AG10803 (cell line): ENCODE results near the gene PDK1.

ENCODE experiments used
- DNase-seq: peaks from one replicate; pipeline ENCODE4 v3.0.0; 2010; ENCODE audit warnings: low read depth
- H3K4me3 ChIP-seq: 2 replicates; pipeline ENCODE4 v1.5.1; 2011; ENCODE audit warnings: mild to moderate bottlenecking, low read length, control low read depth
- CTCF ChIP-seq: conservative IDR thresholded peaks from 2 replicates; pipeline ENCODE4 v1.5.1; 2011; ENCODE audit warnings: mild to moderate bottlenecking, low read length, control low read depth, inconsistent platforms

The PDK1 gene

GRCh38 chr2:172655838-172656573 lies 100.1 kb downstream of the PDK1 start:
- TF ChIP-seq CTCF: no peak
- DNase-seq: no peak
- no peak overlapping the region for H3K4me3 ChIP-seq
